Stomach (tissue), 9 donors: Measurements from ENCODE around the gene ABHD1. TPM values are rescaled to one million over a fixed set of nuclear protein-coding genes. Genes with fewer than 3 reads are reported as not detected.

ENCODE experiments used
- DNase-seq, 2 donors: peaks; one replicate each; pipeline versions ENCODE4 v3.0.0 to v3.0.0-alpha.2; 2013 to 2019
- H3K27ac ChIP-seq, 5 donors: fragments of 200-600 bp in 4 of 5; sonication (generic) in 4 of 5; one replicate each; pipeline ENCODE4 v1.5.1; 2013 to 2019; ENCODE audit warnings: mild to moderate bottlenecking in 1 of 5, moderate library complexity in 1 of 5
- H3K27me3 ChIP-seq, 3 donors: fragments of 200-600 bp; sonication (generic); one replicate each; pipeline ENCODE4 v1.5.1; 2017 to 2019; ENCODE audit warnings: mixed run types in 1 of 3
- H3K36me3 ChIP-seq, 4 donors: fragments of 200-600 bp; sonication (generic); 1 replicate in 3 of 4; 2 replicates in 1 of 4; pipeline ENCODE4 v1.5.1; 2016 to 2019
- H3K4me1 ChIP-seq, 4 donors: fragments of 200-600 bp; sonication (generic); one replicate each; pipeline ENCODE4 v1.5.1; 2016 to 2019
- H3K4me3 ChIP-seq, 4 donors: fragments of 200-600 bp; sonication (generic) in 3 of 4; one replicate each; pipeline ENCODE4 v1.5.1; 2016 to 2019; ENCODE audit warnings: mild to moderate bottlenecking in 1 of 4
- H3K9me3 ChIP-seq, 4 donors: fragments of 200-600 bp; sonication (generic); one replicate each; pipeline ENCODE4 v1.5.1; 2016 to 2019
- CTCF ChIP-seq, 7 experiments: fragments of 450-650 bp in 4 of 7; fragments of 200-600 bp in 3 of 7; sonication (generic) in 3 of 7; IDR thresholded peaks; one replicate each; pipeline ENCODE4 v1.5.1; 2016 to 2019; ENCODE audit warnings: antibody characterized with exemption in 7 of 7, control low read depth in 2 of 7, mild to moderate bottlenecking in 1 of 7
- EP300 ChIP-seq: sonication (generic); formaldehyde crosslinking; IDR thresholded peaks from one replicate; pipeline ENCODE4 v1.6.1; 2017; ENCODE audit warnings: antibody characterized with exemption
- POLR2A ChIP-seq, 4 donors: fragments of 450-650 bp; IDR thresholded peaks; one replicate each; pipeline ENCODE4 v1.6.1; 2016; ENCODE audit warnings: antibody characterized with exemption in 4 of 4, control low read depth in 2 of 4, mild to moderate bottlenecking in 1 of 4, moderate library complexity in 1 of 4
- POLR2AphosphoS5 ChIP-seq, 3 donors: sonication (generic); formaldehyde crosslinking; IDR thresholded peaks; one replicate each; pipeline ENCODE4 v1.6.1; 2016; ENCODE audit warnings: antibody characterized with exemption in 3 of 3
- WGBS, 5 donors: extraction: QIAGEN DNeasy Blood & Tissue Kit in 3 of 5; methylation state at CpG; one replicate each; pipeline versions ENCODE4 v1.1.5 to v1.1.7; 2013 to 2018; 5-methylcytosine and 5-hydroxymethylcytosine counted together
- intact Hi-C: fragments of 100-400 bp; cut with DNase I; formaldehyde crosslinking; loops from one replicate; pipeline ENCODE4 v1.15.1; 2023; ENCODE audit warnings: low total_unique reads
- polyA plus RNA-seq, 3 donors: library from polyadenylated mRNA; stranded (reverse); fragments of 200-250 nt; gene quantifications; one replicate each; pipeline ENCODE4 v1.2.3, GENCODE V29; 2013
- total RNA-seq, 5 donors: library from RNA; depleted of rRNA; stranded (reverse); fragments of >200 nt; gene quantifications; one replicate each; pipeline versions ENCODE4 v1.1.0 to v1.2.3, GENCODE V29; 2014 to 2016
- donor health status: healthy with polysubstance abuse.
- donor health status: Bipolar disorder and iron deficiency.
- donor health status: healthy.

Gene ABHD1
- total and polyA plus RNA-seq, 8 donors: 0.23 to 0.75 TPM; not detected in 6

GRCh38 chr2:27087823-27088410 is 35.7 kb upstream of the ABHD1 start:
- Histone ChIP-seq H3K27me3 (no peaks in the 10 kb centered on the region), H3K36me3 (peaks cover 0 to 11% (median under 1%) of the 10 kb centered on the region in 4 donors), H3K4me3 (no peak overlapping the region), H3K4me1 (peaks cover 21 to 62% (median 39%) of the 10 kb centered on the region in 4 donors), H3K9me3 (no peaks in the 10 kb centered on the region), H3K27ac (no peak overlapping the region)
- WGBS, 5 donors: 82 to 92% (median 90%) methylated on average over 5 of the region's 5 CpGs
- no peak for DNase-seq
- TF ChIP-seq POLR2AphosphoS5 (IDR thresholded peaks at IDR 0.05) (no peak), CTCF (IDR thresholded peaks at IDR 0.05) (no peak), POLR2A (IDR thresholded peaks at IDR 0.05) (no peak), EP300 (no peak)
- intact Hi-C loops: loop anchor here (10.0 kb wide), 1 partner anchor 53 kb away; the partner anchor contains the start of gene TMEM214

DNA sequence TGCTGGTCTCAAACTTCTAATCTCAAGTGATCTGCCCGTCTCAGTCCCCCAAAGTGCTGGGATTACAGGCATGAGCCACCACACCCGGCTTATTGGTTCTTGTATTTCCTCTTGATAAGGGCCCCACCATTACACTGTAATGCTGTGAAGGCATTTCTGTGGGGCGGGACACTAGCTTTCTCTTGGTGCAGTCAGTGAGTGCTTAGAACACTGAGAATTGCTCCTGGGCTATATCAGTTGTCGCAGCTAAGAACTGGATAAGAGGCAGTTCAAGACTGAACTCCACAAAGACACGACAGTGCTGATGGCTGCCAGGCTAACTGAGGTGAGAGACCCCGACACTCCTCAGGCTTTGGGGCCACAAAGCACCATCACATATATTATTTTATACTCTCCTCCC is 35.0 kb upstream of the ABHD1 start:
- Histone ChIP-seq H3K27me3 (no peaks in the 10 kb centered on the region), H3K4me1 (peaks cover 21 to 58% (median 35%) of the 10 kb centered on the region in 4 donors), H3K4me3 (no peak overlapping the region), H3K36me3 (peaks cover 0 to 6% (median 0%) of the 10 kb centered on the region in 4 donors), H3K27ac (no peak overlapping the region), H3K9me3 (no peaks in the 10 kb centered on the region)
- no peak for DNase-seq
- TF ChIP-seq CTCF (IDR thresholded peaks at IDR 0.05): no peak
- TF ChIP-seq POLR2AphosphoS5 (IDR thresholded peaks at IDR 0.05): no peak
- no peak for TF ChIP-seq POLR2A (IDR thresholded peaks at IDR 0.05)
- TF ChIP-seq EP300: no peak
- WGBS, 5 donors: 65 to 84% (median 73%) methylated on average over 5 to 6 of the region's 6 CpGs
- intact Hi-C loops: loop anchor here (10.0 kb wide), 1 partner anchor 54 kb away; the partner anchor contains the start of gene TMEM214

DNA sequence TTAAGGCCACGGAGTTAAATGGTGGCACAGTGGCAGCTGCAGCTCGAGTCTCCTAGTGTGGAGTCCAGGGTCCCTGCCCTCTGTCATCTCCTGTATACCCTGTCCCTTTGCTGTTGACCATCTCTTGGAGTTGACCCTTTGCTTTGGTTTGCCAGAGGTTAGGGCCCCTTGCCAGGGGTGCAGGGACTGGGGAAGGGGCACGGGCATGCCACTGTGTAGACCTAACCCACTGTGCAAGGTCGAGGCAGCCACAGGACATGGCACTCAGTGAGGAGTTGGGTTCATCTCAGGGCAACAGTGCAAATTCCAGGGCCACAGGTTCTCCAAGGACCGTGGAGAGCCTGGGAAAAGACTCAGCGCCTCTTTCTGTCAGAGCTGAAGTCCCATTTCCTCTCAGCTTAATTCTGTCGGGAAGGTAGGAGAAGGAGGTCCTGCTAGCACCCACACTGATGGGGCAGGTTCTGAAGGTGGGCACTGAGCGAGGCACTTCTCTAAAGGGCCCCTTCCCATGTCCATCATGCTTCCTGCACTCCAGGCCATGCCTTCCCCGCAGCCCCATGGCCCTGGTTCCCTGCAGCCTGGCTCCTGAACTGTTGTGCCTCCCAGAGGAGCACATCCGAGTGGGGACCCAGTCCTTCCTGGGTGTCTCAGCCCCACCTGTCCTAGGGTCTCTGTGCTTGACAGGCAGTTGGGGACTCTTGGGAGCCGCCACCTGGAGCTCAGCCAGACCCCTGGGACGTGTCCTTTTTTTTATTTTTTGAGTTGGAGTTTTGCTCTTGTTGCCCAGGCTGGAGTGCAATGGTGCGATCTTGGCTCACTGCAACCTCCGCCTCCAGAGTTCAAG is 34.3 kb upstream of the ABHD1 start:
- DNase-seq: no peak
- intact Hi-C loops: loop anchor here (10.0 kb wide), 1 partner anchor 55 kb away; the partner anchor contains the start of gene TMEM214
- Histone ChIP-seq H3K4me3 (no peak overlapping the region), H3K9me3 (no peaks in the 10 kb centered on the region), H3K27ac (no peak overlapping the region), H3K36me3 (peaks cover 0 to 12% (median 0%) of the 10 kb centered on the region in 4 donors), H3K4me1 (peaks cover 21 to 51% (median 29%) of the 10 kb centered on the region in 4 donors), H3K27me3 (no peaks in the 10 kb centered on the region)
- TF ChIP-seq POLR2AphosphoS5 (IDR thresholded peaks at IDR 0.05) (no peak), CTCF (IDR thresholded peaks at IDR 0.05) (no peak), EP300 (no peak), POLR2A (IDR thresholded peaks at IDR 0.05) (no peak)
- 88 to 93% (median 91%) methylated on average over 11 to 14 of the region's 14 CpGs for WGBS, 5 donors
